GM18870 (cell line): Measurements from ENCODE around the gene ZNF697.

Experiments used
- ATAC-seq: cut with Tn5 transposase; IDR thresholded peaks from one replicate; pipeline ENCODE4 v1.9.1; 2021; ENCODE audit warnings: moderate library complexity; ENCODE audit not compliant: unreplicated experiment

Gene ZNF697

GRCh38 chr1:119664067-119664466, 16.0 kb upstream of the ZNF697 start:
- ATAC-seq = no peak

GRCh38 chr1:119662034-119662437, 14.0 kb upstream of the ZNF697 start:
- ATAC-seq = peak; percentile 62

GRCh38 chr1:119660253-119661083, 12.4 kb upstream of the ZNF697 start:
- peak; percentile 55 for ATAC-seq

- ATAC-seq = no peak
Observed at GRCh38 chr1:119659628-119660027, 11.6 kb upstream of the ZNF697 start.

- ATAC-seq = peak; percentile 40
Observed at GRCh38 chr1:119656410-119656955, 8.4 kb upstream of the ZNF697 start.

GRCh38 chr1:119655154-119655553, 7.1 kb upstream of the ZNF697 start:
- ATAC-seq = no peak

GRCh38 chr1:119653839-119654170, 5.7 kb upstream of the ZNF697 start:
- ATAC-seq = no peak

GRCh38 chr1:119653135-119653838, 5.2 kb upstream of the ZNF697 start:
- no peak for ATAC-seq

GRCh38 chr1:119652587-119652986, 4.5 kb upstream of the ZNF697 start:
- ATAC-seq = no peak

- no peak for ATAC-seq
Observed at GRCh38 chr1:119651641-119652040, 3.6 kb upstream of the ZNF697 start.

GRCh38 chr1:119651133-119651532, 3.1 kb upstream of the ZNF697 start:
- no peak for ATAC-seq

GRCh38 chr1:119648620-119649004, 546 bp upstream of the ZNF697 start:
- no peak for ATAC-seq

GRCh38 chr1:119647228-119647733, 785 bp downstream of the ZNF697 start:
- ATAC-seq = no peak

- no peak for ATAC-seq
Observed at GRCh38 chr1:119646521-119647227, 1.4 kb downstream of the ZNF697 start.

GRCh38 chr1:119639109-119639508, 9.0 kb downstream of the ZNF697 start:
- no peak for ATAC-seq

GRCh38 chr1:119637710-119638109, 10.4 kb downstream of the ZNF697 start:
- no peak for ATAC-seq

- no peak for ATAC-seq
Observed at GRCh38 chr1:119636491-119637089, 11.5 kb downstream of the ZNF697 start.

- peak; percentile 74 for ATAC-seq
Observed at GRCh38 chr1:119635811-119636390, 12.2 kb downstream of the ZNF697 start.

GRCh38 chr1:119634016-119634415, 14.1 kb downstream of the ZNF697 start:
- ATAC-seq = no peak

- ATAC-seq = no peak
Observed at GRCh38 chr1:119633575-119633974, 14.5 kb downstream of the ZNF697 start.

GRCh38 chr1:119632841-119633240, 15.2 kb downstream of the ZNF697 start:
- no peak for ATAC-seq
